Natural killer cell (primary cell): ENCODE results near the gene RPL41. TPM values are rescaled to one million over a fixed set of nuclear protein-coding genes. Genes with fewer than 3 reads are reported as not detected.
A peak's percentile ranks its signal among the peaks of the same experiment; 100 is the strongest.

Experiments
- ATAC-seq, 3 donors: fragments of 150-1000 bp in 2 of 3; fragments of 200-7000 bp in 1 of 3; cut with Tn5 transposase; 1 replicate in 1 of 3; 2 replicates in 2 of 3; pipeline ENCODE4 v1.10.0; 2021; ENCODE audit warnings: mild to moderate bottlenecking in 2 of 3, moderate library complexity in 2 of 3
- DNase-seq, 2 donors: peaks; one replicate each; pipeline versions ENCODE4 v3.0.0 to v3.0.0-alpha.2; 2013 to 2021; ENCODE audit warnings: mixed read lengths in 1 of 2
- H3K27ac ChIP-seq: one replicate; pipeline ENCODE4 v1.5.1; 2013; ENCODE audit warnings: mild to moderate bottlenecking, low read length
- H3K27me3 ChIP-seq: one replicate; pipeline ENCODE4 v1.6.1; 2013; ENCODE audit warnings: low read length; ENCODE audit not compliant: control insufficient read depth, insufficient read depth
- H3K36me3 ChIP-seq: one replicate; pipeline ENCODE4 v1.6.1; 2013; ENCODE audit warnings: low read length; ENCODE audit not compliant: control insufficient read depth, insufficient read depth
- H3K4me1 ChIP-seq: one replicate; pipeline ENCODE4 v1.6.1; 2013; ENCODE audit warnings: low read length; ENCODE audit not compliant: control insufficient read depth, insufficient read depth
- H3K4me3 ChIP-seq: one replicate; pipeline ENCODE4 v1.5.1; 2013; ENCODE audit warnings: low read length
- H3K9me3 ChIP-seq: one replicate; pipeline ENCODE4 v1.6.1; 2013; ENCODE audit warnings: low read length; ENCODE audit not compliant: control insufficient read depth, insufficient read depth
- H3K27ac Mint-ChIP-seq, 2 donors: one replicate each; pipeline ENCODE4 v1.8.0; 2022; ENCODE audit warnings: mild to moderate bottlenecking in 2 of 2, mixed read lengths in 2 of 2, moderate library complexity in 1 of 2
- H3K27me3 Mint-ChIP-seq, 2 donors: one replicate each; pipeline ENCODE4 v1.8.0; 2022; ENCODE audit warnings: low read depth in 2 of 2, mixed read lengths in 2 of 2
- H3K36me3 Mint-ChIP-seq: one replicate; pipeline ENCODE4 v1.8.0; 2022; ENCODE audit warnings: mixed read lengths
- H3K4me1 Mint-ChIP-seq, 2 donors: one replicate each; pipeline ENCODE4 v1.8.0; 2022; ENCODE audit warnings: mixed read lengths in 2 of 2
- H3K4me3 Mint-ChIP-seq: one replicate; pipeline ENCODE4 v1.8.0; 2022; ENCODE audit warnings: mild to moderate bottlenecking, moderate library complexity, mixed read lengths
- H3K9me3 Mint-ChIP-seq, 2 donors: one replicate each; pipeline ENCODE4 v1.8.0; 2022; ENCODE audit warnings: mixed read lengths in 2 of 2
- CTCF ChIP-seq: fragments of 200-600 bp; IDR thresholded peaks from one replicate; pipeline ENCODE4 v1.8.0; 2022; ENCODE audit warnings: antibody characterized with exemption
- WGBS: methylation state at CpG from one replicate; pipeline ENCODE4 v1.1.7; 2013; ENCODE audit warnings: missing lambda C conversion rate; ENCODE audit not compliant: insufficient coverage; 5-methylcytosine and 5-hydroxymethylcytosine counted together
- intact Hi-C: fragments of 100-400 bp; cut with micrococcal nuclease; formaldehyde crosslinking; loops from one replicate; pipeline ENCODE4 v1.14.2; 2022
- total RNA-seq, 4 donors: library from RNA; stranded (reverse); fragments of 120-200 nt in 1 of 4; gene quantifications; one replicate each; pipeline versions ENCODE4 v1.2.3 to v1.2.4, GENCODE V29; 2013 to 2022

The RPL41 gene
- total RNA-seq, 3 donors from 2014 or later (not counting 1 experiment from before 2014, with no cell fraction given), result 2,342 to 3,083 (median 3,009) TPM

GRCh38 chr12:56159482-56160192, 43.2 kb downstream of the RPL41 start:
- no peaks in the 10 kb centered on the region for H3K27me3 Mint-ChIP-seq
- no peaks in the 10 kb centered on the region for H3K9me3 Mint-ChIP-seq
- peak overlapping the region; percentile 85 for H3K4me3 ChIP-seq
- DNase-seq (peak in 1 of 2 donors; percentile 32), ATAC-seq (no peak)
- peaks cover 48 to 62% of the 10 kb centered on the region in 2 donors for H3K4me1 Mint-ChIP-seq
- no peaks in the 10 kb centered on the region for H3K9me3 ChIP-seq
- peaks cover 42% of the 10 kb centered on the region for H3K4me1 ChIP-seq
- H3K27me3 ChIP-seq, result no peaks in the 10 kb centered on the region
- H3K4me3 Mint-ChIP-seq, result peak overlapping the region; percentile 96
- H3K27ac ChIP-seq, result peak overlapping the region; percentile 95
- H3K36me3 Mint-ChIP-seq, result no peaks in the 10 kb centered on the region
- peaks cover 47% of the 10 kb centered on the region for H3K36me3 ChIP-seq
- intact Hi-C loops, result loop anchor here (10.0 kb wide), 1 partner anchor 115 kb away; the partner anchor contains the start of gene RPS26
- H3K27ac Mint-ChIP-seq, result peak overlapping the region; percentile 96 to 98
- TF ChIP-seq CTCF, result no peak
- WGBS, result 38% methylated on average over 8 of the region's 8 CpGs

GRCh38 chr12:56160193-56160763, 43.8 kb downstream of the RPL41 start:
- no peak for TF ChIP-seq CTCF
- Histone ChIP-seq H3K36me3 (peaks cover 52% of the 10 kb centered on the region), H3K4me3 (peak overlapping the region; percentile 85), H3K27me3 (no peaks in the 10 kb centered on the region), H3K27ac (peak overlapping the region; percentile 95), H3K4me1 (peaks cover 42% of the 10 kb centered on the region), H3K9me3 (no peaks in the 10 kb centered on the region)
- peak overlapping the region; percentile 96 for H3K4me3 Mint-ChIP-seq
- no peaks in the 10 kb centered on the region for H3K9me3 Mint-ChIP-seq
- DNase-seq (peak; percentile 43 to 83), ATAC-seq (peak; percentile 50 to 72 (median 57))
- no peaks in the 10 kb centered on the region for H3K36me3 Mint-ChIP-seq
- peaks cover 48 to 61% of the 10 kb centered on the region in 2 donors for H3K4me1 Mint-ChIP-seq
- 26% methylated on average over 6 of the region's 7 CpGs for WGBS
- peak overlapping the region; percentile 96 to 98 for H3K27ac Mint-ChIP-seq
- H3K27me3 Mint-ChIP-seq, result no peaks in the 10 kb centered on the region
- intact Hi-C loops, result no loop called here

- 93% methylated on average over 9 of the region's 11 CpGs for WGBS
- Mint-ChIP-seq H3K36me3 (no peaks in the 10 kb centered on the region), H3K4me1 (peaks cover 48 to 58% of the 10 kb centered on the region in 2 donors)
These were observed 44.7 kb downstream of the RPL41 start for GRCh38 chr12:56160894-56161689.

More at GRCh38 chr12:56160894-56161689, 44.7 kb downstream of the RPL41 start:
- H3K27me3 ChIP-seq, result no peaks in the 10 kb centered on the region
- intact Hi-C loops, result no loop called here
- Mint-ChIP-seq H3K4me3 (peak overlapping the region; percentile 96), H3K27ac (peak overlapping the region; percentile 96 to 98), H3K27me3 (no peaks in the 10 kb centered on the region), H3K9me3 (no peaks in the 10 kb centered on the region)
- H3K36me3 ChIP-seq, result peaks cover 58% of the 10 kb centered on the region
- no peak overlapping the region for H3K4me3 ChIP-seq
- no peak for TF ChIP-seq CTCF
- peaks cover 42% of the 10 kb centered on the region for H3K4me1 ChIP-seq
- H3K9me3 ChIP-seq, result no peaks in the 10 kb centered on the region
- H3K27ac ChIP-seq, result peak overlapping the region; percentile 95
- ATAC-seq, result no peak
- DNase-seq, result no peak
